T-helper 2 cell treated with Interferon-gamma antibody and Interleukin-4, amounts not matched to agents 5 μg/mL and 100 μg/mL, for 36 hours (primary cell): Measurements from ENCODE around the gene FSTL1.

Experiments used
- DNase-seq: peaks from one replicate; pipeline ENCODE4 v3.0.0; 2021; ENCODE audit warnings: low spot score
- H3K27ac Mint-ChIP-seq: one replicate; pipeline ENCODE4 v1.8.0; 2021; ENCODE audit warnings: mild to moderate bottlenecking, mixed read lengths
- H3K27me3 Mint-ChIP-seq: one replicate; pipeline ENCODE4 v1.8.0; 2021; ENCODE audit warnings: low read depth, mixed read lengths
- H3K36me3 Mint-ChIP-seq: one replicate; pipeline ENCODE4 v1.8.0; 2021; ENCODE audit warnings: low read depth, mixed read lengths
- H3K4me1 Mint-ChIP-seq: one replicate; pipeline ENCODE4 v1.8.0; 2021; ENCODE audit warnings: low read depth, mixed read lengths
- H3K4me3 Mint-ChIP-seq: one replicate; pipeline ENCODE4 v1.8.0; 2022; ENCODE audit warnings: mild to moderate bottlenecking, moderate library complexity, mixed read lengths
- H3K9me3 Mint-ChIP-seq: one replicate; pipeline ENCODE4 v1.8.0; 2021; ENCODE audit warnings: mixed read lengths

Gene FSTL1

GRCh38 chr3:120424506-120424905 lies 26.3 kb downstream of the FSTL1 start:
- DNase-seq: no peak
- Mint-ChIP-seq H3K27ac (no peak overlapping the region), H3K9me3 (no peaks in the 10 kb centered on the region), H3K27me3 (peaks cover 8% of the 10 kb centered on the region), H3K4me1 (no peaks in the 10 kb centered on the region), H3K36me3 (no peaks in the 10 kb centered on the region), H3K4me3 (no peak overlapping the region)

- no peak for DNase-seq
- Mint-ChIP-seq H3K27ac (no peak overlapping the region), H3K4me1 (peaks cover 4% of the 10 kb centered on the region), H3K9me3 (no peaks in the 10 kb centered on the region), H3K27me3 (peaks cover 15% of the 10 kb centered on the region), H3K4me3 (no peak overlapping the region), H3K36me3 (no peaks in the 10 kb centered on the region)
Measured at GRCh38 chr3:120423432-120423831, 27.4 kb downstream of the FSTL1 start.

GRCh38 chr3:120421926-120422325 lies 28.9 kb downstream of the FSTL1 start:
- DNase-seq: no peak
- no peak overlapping the region for H3K4me3 Mint-ChIP-seq
- H3K27ac Mint-ChIP-seq: no peak overlapping the region
- peaks cover 12% of the 10 kb centered on the region for H3K4me1 Mint-ChIP-seq
- H3K9me3 Mint-ChIP-seq: no peaks in the 10 kb centered on the region
- H3K27me3 Mint-ChIP-seq: peaks cover 16% of the 10 kb centered on the region
- H3K36me3 Mint-ChIP-seq: no peaks in the 10 kb centered on the region

- no peaks in the 10 kb centered on the region for H3K36me3 Mint-ChIP-seq
- no peak overlapping the region for H3K27ac Mint-ChIP-seq
- peaks cover 16% of the 10 kb centered on the region for H3K4me1 Mint-ChIP-seq
- peaks cover 20% of the 10 kb centered on the region for H3K27me3 Mint-ChIP-seq
- DNase-seq: no peak
- no peaks in the 10 kb centered on the region for H3K9me3 Mint-ChIP-seq
- H3K4me3 Mint-ChIP-seq: no peak overlapping the region
Measured at GRCh38 chr3:120420928-120421551, 29.8 kb downstream of the FSTL1 start.

GRCh38 chr3:120420360-120420759 lies 30.4 kb downstream of the FSTL1 start:
- Mint-ChIP-seq H3K36me3 (no peaks in the 10 kb centered on the region), H3K27me3 (peaks cover 22% of the 10 kb centered on the region), H3K9me3 (no peaks in the 10 kb centered on the region), H3K27ac (no peak overlapping the region), H3K4me3 (no peak overlapping the region), H3K4me1 (peaks cover 16% of the 10 kb centered on the region)
- no peak for DNase-seq

- H3K9me3 Mint-ChIP-seq: no peaks in the 10 kb centered on the region
- H3K27me3 Mint-ChIP-seq: peaks cover 20% of the 10 kb centered on the region
- H3K4me1 Mint-ChIP-seq: peaks cover 16% of the 10 kb centered on the region
Measured at GRCh38 chr3:120419797-120420196, 31.0 kb downstream of the FSTL1 start.

GRCh38 chr3:120418866-120419490 lies 31.8 kb downstream of the FSTL1 start:
- Mint-ChIP-seq H3K4me3 (no peak overlapping the region), H3K27ac (no peak overlapping the region), H3K4me1 (peaks cover 16% of the 10 kb centered on the region), H3K27me3 (peaks cover 14% of the 10 kb centered on the region), H3K9me3 (no peaks in the 10 kb centered on the region), H3K36me3 (no peaks in the 10 kb centered on the region)
- no peak for DNase-seq

More at GRCh38 chr3:120419797-120420196, 31.0 kb downstream of the FSTL1 start:
- no peak overlapping the region for H3K4me3 Mint-ChIP-seq
- no peak overlapping the region for H3K27ac Mint-ChIP-seq
- H3K36me3 Mint-ChIP-seq: no peaks in the 10 kb centered on the region
- DNase-seq: no peak

- peaks cover 16% of the 10 kb centered on the region for H3K4me1 Mint-ChIP-seq
- H3K4me3 Mint-ChIP-seq: peak overlapping the region; percentile 21
- no peak overlapping the region for H3K27ac Mint-ChIP-seq
- no peaks in the 10 kb centered on the region for H3K36me3 Mint-ChIP-seq
- H3K9me3 Mint-ChIP-seq: no peaks in the 10 kb centered on the region
- DNase-seq: no peak
- peaks cover 14% of the 10 kb centered on the region for H3K27me3 Mint-ChIP-seq
Measured at GRCh38 chr3:120418446-120418845, 32.3 kb downstream of the FSTL1 start.

GRCh38 chr3:120417272-120417911 lies 33.4 kb downstream of the FSTL1 start:
- H3K27me3 Mint-ChIP-seq: peaks cover 14% of the 10 kb centered on the region
- H3K4me1 Mint-ChIP-seq: peaks cover 16% of the 10 kb centered on the region

GRCh38 chr3:120416868-120417267 lies 33.9 kb downstream of the FSTL1 start:
- Mint-ChIP-seq H3K36me3 (no peaks in the 10 kb centered on the region), H3K27ac (no peak overlapping the region), H3K4me3 (peak overlapping the region; percentile 81), H3K9me3 (no peaks in the 10 kb centered on the region), H3K27me3 (peaks cover 14% of the 10 kb centered on the region), H3K4me1 (peaks cover 16% of the 10 kb centered on the region)
- no peak for DNase-seq

More at GRCh38 chr3:120417272-120417911, 33.4 kb downstream of the FSTL1 start:
- DNase-seq: peak; percentile 84
- H3K27ac Mint-ChIP-seq: peak overlapping the region; percentile 42
- no peaks in the 10 kb centered on the region for H3K36me3 Mint-ChIP-seq
- peak overlapping the region; percentile 81 for H3K4me3 Mint-ChIP-seq
- H3K9me3 Mint-ChIP-seq: no peaks in the 10 kb centered on the region

GRCh38 chr3:120415756-120416155 lies 35.0 kb downstream of the FSTL1 start:
- no peak for DNase-seq
- Mint-ChIP-seq H3K4me3 (no peak overlapping the region), H3K27me3 (peaks cover 14% of the 10 kb centered on the region), H3K4me1 (peaks cover 16% of the 10 kb centered on the region), H3K36me3 (no peaks in the 10 kb centered on the region), H3K27ac (no peak overlapping the region), H3K9me3 (no peaks in the 10 kb centered on the region)

GRCh38 chr3:120410541-120410940 lies 40.3 kb downstream of the FSTL1 start:
- H3K4me1 Mint-ChIP-seq: peaks cover 2% of the 10 kb centered on the region
- peaks cover 2% of the 10 kb centered on the region for H3K27me3 Mint-ChIP-seq
- no peaks in the 10 kb centered on the region for H3K36me3 Mint-ChIP-seq
- H3K27ac Mint-ChIP-seq: no peak overlapping the region
- no peaks in the 10 kb centered on the region for H3K9me3 Mint-ChIP-seq
- H3K4me3 Mint-ChIP-seq: no peak overlapping the region
- DNase-seq: no peak

GRCh38 chr3:120410116-120410515 lies 40.7 kb downstream of the FSTL1 start:
- DNase-seq: no peak
- H3K4me1 Mint-ChIP-seq: peaks cover 2% of the 10 kb centered on the region
- H3K4me3 Mint-ChIP-seq: no peak overlapping the region
- H3K27ac Mint-ChIP-seq: no peak overlapping the region
- H3K27me3 Mint-ChIP-seq: no peaks in the 10 kb centered on the region
- no peaks in the 10 kb centered on the region for H3K36me3 Mint-ChIP-seq
- H3K9me3 Mint-ChIP-seq: no peaks in the 10 kb centered on the region

GRCh38 chr3:120407508-120408287 lies 43.1 kb downstream of the FSTL1 start:
- H3K27ac Mint-ChIP-seq: no peak overlapping the region
- H3K9me3 Mint-ChIP-seq: no peaks in the 10 kb centered on the region
- no peak overlapping the region for H3K4me3 Mint-ChIP-seq
- no peak for DNase-seq
- no peaks in the 10 kb centered on the region for H3K36me3 Mint-ChIP-seq
- no peaks in the 10 kb centered on the region for H3K27me3 Mint-ChIP-seq
- peaks cover 2% of the 10 kb centered on the region for H3K4me1 Mint-ChIP-seq
